Mammary epithelial cell (primary cell): ENCODE measurements around the gene MALL.
"Not testable (repeated sequence)": the region's sequence is repeated elsewhere in the genome, so short reads cannot be mapped to it uniquely, and the experiment has no call there.

Source experiments
- CTCF ChIP-seq, 2 donors: IDR thresholded peaks in 1 of 2; conservative IDR thresholded peaks in 1 of 2; 2 replicates each; pipeline ENCODE4 v1.5.1; 2011 to 2012; ENCODE audit warnings: inconsistent platforms in 2 of 2, low read length in 2 of 2, mild to moderate bottlenecking in 2 of 2, control low read depth in 1 of 2, low read depth in 1 of 2; ENCODE audit not compliant: insufficient read depth in 1 of 2; ENCODE audit errors: extremely low read depth in 1 of 2
- EZH2 ChIP-seq: IDR thresholded peaks from 2 replicates; pipeline ENCODE4 v1.6.1; 2012; ENCODE audit warnings: low read length, inconsistent platforms, borderline replicate concordance

- not testable (repeated sequence) for TF ChIP-seq CTCF (conservative IDR thresholded peaks at IDR 0.05 in 1 of 2, IDR thresholded peaks at IDR 0.05 in 1 of 2; ENCODE audit: extremely low read depth in 1 of 2, insufficient read depth in 1 of 2, low read depth in 1 of 2, low read length in 2 of 2); EZH2
Measured at GRCh38 chr2:110041941-110042660, 73.5 kb downstream of the MALL start.
